GM12878 (cell line): ENCODE measurements around the gene FGD4. TPM values are rescaled to one million over a fixed set of nuclear protein-coding genes. Genes with fewer than 3 reads are reported as not detected.

Experiments used
- ATAC-seq: fragments of 200-7000 bp; cut with Tn5 transposase; 3 replicates; pipeline ENCODE4 v1.9.1; 2020; ENCODE audit warnings: mild to moderate bottlenecking, moderate library complexity
- BruUV-seq: library from RNA; stranded (reverse); fragments of 400-500 nt; replicated peaks from 2 replicates; lab custom pipeline; 2021; lab: Mats Ljungman, UMichigan
- CTCF ChIA-PET: fragments of 300-600 bp; sonication (Branson Sonifier 250); formaldehyde crosslinking; extraction: SDS; loops from one replicate; lab custom pipeline; 2021; ENCODE audit warnings: inconsistent platforms; lab: Yijun Ruan, JAX
- POLR2A ChIA-PET: fragments of 350-600 bp; formaldehyde crosslinking; extraction: SDS; loops from one replicate; lab custom pipeline; 2021; ENCODE audit warnings: inconsistent platforms; lab: Charles Lee
- RAD21 ChIA-PET: fragments of 300-600 bp; sonication (Branson Sonifier 250); formaldehyde crosslinking; loops from one replicate; lab custom pipeline; 2023; ENCODE audit warnings: antibody characterized with exemption; ENCODE audit not compliant: unreplicated experiment; lab: Charles Lee
- SMC1A ChIA-PET: fragments of 300-600 bp; sonication (Branson Sonifier 250); formaldehyde crosslinking; loops from one replicate; lab custom pipeline; 2023; ENCODE audit not compliant: unreplicated experiment, uncharacterized antibody; lab: Charles Lee
- DNase-seq: peaks from one replicate; pipeline ENCODE4 v3.0.0-alpha.2; 2011; ENCODE audit warnings: low read depth, low spot score
- FAIRE-seq: peaks from 3 replicates; lab custom pipeline; 2011; peaks lifted over from hg19 to GRCh38; lab: Jason Lieb, UNC
- H2AFZ ChIP-seq: 2 replicates; pipeline ENCODE4 v1.6.0; 2011; ENCODE audit warnings: low read depth, low read length, control low read depth; ENCODE audit not compliant: control insufficient read depth
- H3K27ac ChIP-seq: 2 replicates; pipeline ENCODE4 v1.5.1; 2011; ENCODE audit warnings: control low read depth; ENCODE audit not compliant: control insufficient read depth, insufficient read depth
- H3K27me3 ChIP-seq, 2 experiments: replicated peaks in 1 of 2; 2 replicates each; pipeline versions ENCODE4 v1.6.0 to v1.6.1; 2011; ENCODE audit warnings: low read length in 1 of 2; ENCODE audit not compliant: control insufficient read depth in 2 of 2, insufficient read depth in 2 of 2
- H3K36me3 ChIP-seq, 2 experiments: 2 replicates each; pipeline ENCODE4 v1.5.1; 2011; ENCODE audit warnings: low read length in 1 of 2; ENCODE audit not compliant: control insufficient read depth in 2 of 2, insufficient read depth in 2 of 2
- H3K4me1 ChIP-seq: 2 replicates; pipeline ENCODE4 v1.6.1; 2011; ENCODE audit warnings: mild to moderate bottlenecking, low read length, moderate library complexity, mixed read lengths; ENCODE audit not compliant: control insufficient read depth, insufficient read depth
- H3K4me2 ChIP-seq: 2 replicates; pipeline ENCODE4 v1.6.0; 2011; ENCODE audit warnings: control low read depth; ENCODE audit not compliant: control insufficient read depth, insufficient read depth
- H3K4me3 ChIP-seq: fragments of 200-600 bp; sonication (generic); 2 replicates; pipeline ENCODE4 v1.5.1; 2016
- H3K79me2 ChIP-seq: 2 replicates; pipeline ENCODE4 v1.6.0; 2011; ENCODE audit warnings: low read length; ENCODE audit not compliant: control insufficient read depth, insufficient read depth
- H3K9ac ChIP-seq: 2 replicates; pipeline ENCODE4 v1.8.0; 2011; ENCODE audit warnings: low read length, control low read depth, mixed read lengths; ENCODE audit not compliant: control insufficient read depth, insufficient read depth
- H3K9me3 ChIP-seq: replicated peaks from 3 replicates; pipeline ENCODE4 v1.5.1; 2011; ENCODE audit warnings: mild to moderate bottlenecking, low read length; ENCODE audit not compliant: control insufficient read depth, insufficient read depth
- H4K20me1 ChIP-seq: 2 replicates; pipeline ENCODE4 v1.6.0; 2011; ENCODE audit not compliant: control insufficient read depth, insufficient read depth
- NR2C1 ChIP-seq: fragments of 450-650 bp; IDR thresholded peaks from 2 replicates; pipeline ENCODE4 v1.6.1; 2017; ENCODE audit warnings: antibody characterized with exemption, mild to moderate bottlenecking, moderate library complexity
- ZNF207 ChIP-seq: fragments of 450-650 bp; IDR thresholded peaks from 2 replicates; pipeline ENCODE4 v1.6.1; 2014; ENCODE audit warnings: antibody characterized with exemption, mild to moderate bottlenecking, borderline replicate concordance
- WGBS: methylation state at CpG from one replicate; pipeline ENCODE4 v1.1.6; 2016; ENCODE audit warnings: low lambda C conversion rate; ENCODE audit not compliant: insufficient replicate concordance, insufficient coverage; ENCODE audit errors: missing lambda C conversion rate; 5-methylcytosine and 5-hydroxymethylcytosine counted together
- in situ Hi-C: fragments of 300-500 bp; cut with MboI; formaldehyde crosslinking; loops from 9 replicates; pipeline ENCODE4 v1.14.3; 2018; ENCODE audit warnings: mixed read lengths
- intact Hi-C: fragments of 100-400 bp; cut with micrococcal nuclease; formaldehyde crosslinking; loops from one replicate; pipeline ENCODE4 v1.14.2; 2022; ENCODE audit not compliant: unreplicated experiment
- polyA plus RNA-seq, 11 experiments: library from polyadenylated mRNA; depleted of rRNA in 4 of 11; unstranded in 6 of 11; stranded (reverse) in 5 of 11; fragments of >200 nt; fragmentation: Nextera tagmentation in 4 of 11; fragmentation: Illumina TruSeq in 1 of 11; extraction: Ambion mirVana in 4 of 11; extraction: Trizol in 1 of 11; gene quantifications; 1 replicate in 1 of 11; 2 replicates in 10 of 11; pipeline versions ENCODE4 v1.2.1 to v1.2.3, GENCODE V29; 2011 to 2016; ENCODE audit warnings: inconsistent platforms in 2 of 11, missing spikeins in 2 of 11, low read depth in 1 of 11
- total RNA-seq, 4 experiments: library from RNA; depleted of rRNA in 3 of 4; stranded (reverse); fragments of >200 nt in 3 of 4; fragmentation: Illumina TruSeq in 1 of 4; extraction: Trizol in 1 of 4; gene quantifications; 2 replicates each; pipeline versions ENCODE4 v1.2.1 to v1.2.3, GENCODE V29; 2013 to 2021
- TF ChIP-seq, protein P1 (sequence below): IDR thresholded peaks from 2 replicates; pipeline ENCODE4 v1.6.1; 2012; ENCODE audit warnings: improper control_type of control experiment, low read depth, low read length; ENCODE audit not compliant: insufficient replicate concordance
- TF ChIP-seq, protein P2 (sequence below), 3 experiments: IDR thresholded peaks in 2 of 3; conservative IDR thresholded peaks in 1 of 3; 2 replicates each; pipeline ENCODE4 v1.5.1; 2011; ENCODE audit warnings: low read depth in 3 of 3, low read length in 3 of 3, mild to moderate bottlenecking in 3 of 3, control low read depth in 2 of 3, moderate library complexity in 2 of 3, inconsistent platforms in 1 of 3, mixed read lengths in 1 of 3; ENCODE audit not compliant: control insufficient read depth in 2 of 3, insufficient read depth in 1 of 3; ENCODE audit errors: extremely low read depth in 1 of 3

FGD4 gene
- total and polyA plus RNA-seq, 10 of the 15 experiments (the other 5 are each of a cell fraction or from before 2014, with no cell fraction given) = 0.01 to 0.18 (median 0.08) TPM; not detected in 3

- TF ChIP-seq, protein P1, sequence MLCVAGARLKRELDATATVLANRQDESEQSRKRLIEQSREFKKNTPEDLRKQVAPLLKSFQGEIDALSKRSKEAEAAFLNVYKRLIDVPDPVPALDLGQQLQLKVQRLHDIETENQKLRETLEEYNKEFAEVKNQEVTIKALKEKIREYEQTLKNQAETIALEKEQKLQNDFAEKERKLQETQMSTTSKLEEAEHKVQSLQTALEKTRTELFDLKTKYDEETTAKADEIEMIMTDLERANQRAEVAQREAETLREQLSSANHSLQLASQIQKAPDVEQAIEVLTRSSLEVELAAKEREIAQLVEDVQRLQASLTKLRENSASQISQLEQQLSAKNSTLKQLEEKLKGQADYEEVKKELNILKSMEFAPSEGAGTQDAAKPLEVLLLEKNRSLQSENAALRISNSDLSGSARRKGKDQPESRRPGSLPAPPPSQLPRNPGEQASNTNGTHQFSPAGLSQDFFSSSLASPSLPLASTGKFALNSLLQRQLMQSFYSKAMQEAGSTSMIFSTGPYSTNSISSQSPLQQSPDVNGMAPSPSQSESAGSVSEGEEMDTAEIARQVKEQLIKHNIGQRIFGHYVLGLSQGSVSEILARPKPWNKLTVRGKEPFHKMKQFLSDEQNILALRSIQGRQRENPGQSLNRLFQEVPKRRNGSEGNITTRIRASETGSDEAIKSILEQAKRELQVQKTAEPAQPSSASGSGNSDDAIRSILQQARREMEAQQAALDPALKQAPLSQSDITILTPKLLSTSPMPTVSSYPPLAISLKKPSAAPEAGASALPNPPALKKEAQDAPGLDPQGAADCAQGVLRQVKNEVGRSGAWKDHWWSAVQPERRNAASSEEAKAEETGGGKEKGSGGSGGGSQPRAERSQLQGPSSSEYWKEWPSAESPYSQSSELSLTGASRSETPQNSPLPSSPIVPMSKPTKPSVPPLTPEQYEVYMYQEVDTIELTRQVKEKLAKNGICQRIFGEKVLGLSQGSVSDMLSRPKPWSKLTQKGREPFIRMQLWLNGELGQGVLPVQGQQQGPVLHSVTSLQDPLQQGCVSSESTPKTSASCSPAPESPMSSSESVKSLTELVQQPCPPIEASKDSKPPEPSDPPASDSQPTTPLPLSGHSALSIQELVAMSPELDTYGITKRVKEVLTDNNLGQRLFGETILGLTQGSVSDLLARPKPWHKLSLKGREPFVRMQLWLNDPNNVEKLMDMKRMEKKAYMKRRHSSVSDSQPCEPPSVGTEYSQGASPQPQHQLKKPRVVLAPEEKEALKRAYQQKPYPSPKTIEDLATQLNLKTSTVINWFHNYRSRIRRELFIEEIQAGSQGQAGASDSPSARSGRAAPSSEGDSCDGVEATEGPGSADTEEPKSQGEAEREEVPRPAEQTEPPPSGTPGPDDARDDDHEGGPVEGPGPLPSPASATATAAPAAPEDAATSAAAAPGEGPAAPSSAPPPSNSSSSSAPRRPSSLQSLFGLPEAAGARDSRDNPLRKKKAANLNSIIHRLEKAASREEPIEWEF = no peak
- TF ChIP-seq, protein P2, sequence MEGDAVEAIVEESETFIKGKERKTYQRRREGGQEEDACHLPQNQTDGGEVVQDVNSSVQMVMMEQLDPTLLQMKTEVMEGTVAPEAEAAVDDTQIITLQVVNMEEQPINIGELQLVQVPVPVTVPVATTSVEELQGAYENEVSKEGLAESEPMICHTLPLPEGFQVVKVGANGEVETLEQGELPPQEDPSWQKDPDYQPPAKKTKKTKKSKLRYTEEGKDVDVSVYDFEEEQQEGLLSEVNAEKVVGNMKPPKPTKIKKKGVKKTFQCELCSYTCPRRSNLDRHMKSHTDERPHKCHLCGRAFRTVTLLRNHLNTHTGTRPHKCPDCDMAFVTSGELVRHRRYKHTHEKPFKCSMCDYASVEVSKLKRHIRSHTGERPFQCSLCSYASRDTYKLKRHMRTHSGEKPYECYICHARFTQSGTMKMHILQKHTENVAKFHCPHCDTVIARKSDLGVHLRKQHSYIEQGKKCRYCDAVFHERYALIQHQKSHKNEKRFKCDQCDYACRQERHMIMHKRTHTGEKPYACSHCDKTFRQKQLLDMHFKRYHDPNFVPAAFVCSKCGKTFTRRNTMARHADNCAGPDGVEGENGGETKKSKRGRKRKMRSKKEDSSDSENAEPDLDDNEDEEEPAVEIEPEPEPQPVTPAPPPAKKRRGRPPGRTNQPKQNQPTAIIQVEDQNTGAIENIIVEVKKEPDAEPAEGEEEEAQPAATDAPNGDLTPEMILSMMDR (IDR thresholded peaks at IDR 0.05 in 2 of 3, conservative IDR thresholded peaks at IDR 0.05 in 1 of 3; ENCODE audit: control insufficient read depth in 2 of 3, extremely low read depth in 1 of 3, insufficient read depth in 1 of 3, low read depth in 3 of 3, low read length in 3 of 3) = no peak
- no peak for TF ChIP-seq ZNF207
- TF ChIP-seq, all 136 proteins: peak for 0
Observed at GRCh38 chr12:32507942-32508320, 108.6 kb downstream of the FGD4 start (continued).

- H3K4me1 ChIP-seq = no peaks in the 10 kb centered on the region
- H2AFZ ChIP-seq = no peak overlapping the region
- H3K9ac ChIP-seq = no peak overlapping the region
- no peak for TF ChIP-seq NR2C1
- ATAC-seq (no peak), DNase-seq (no peak), FAIRE-seq (no peak)
- ChIA-PET POLR2A (no interaction called here), RAD21 (no interaction called here), CTCF (no interaction called here), SMC1A (interaction anchor here (1.1 kb wide), 1 partner anchor 9 kb away, joined by 3 read pairs; no protein-coding TSS in a partner anchor)
- no peak overlapping the region for H3K4me2 ChIP-seq
- no peak overlapping the region for H3K27ac ChIP-seq
- WGBS = 98% methylated on average over 3 of the region's 3 CpGs
- no peaks in the 10 kb centered on the region for H3K79me2 ChIP-seq
- in situ Hi-C loops (no loop called here), intact Hi-C loops (no loop called here)
- no peaks in the 10 kb centered on the region for H3K36me3 ChIP-seq
- no peak overlapping the region for H3K4me3 ChIP-seq
- no peaks in the 10 kb centered on the region for H3K9me3 ChIP-seq
- BruUV-seq = no TSS peak
- no peaks in the 10 kb centered on the region for H4K20me1 ChIP-seq
- no peaks in the 10 kb centered on the region for H3K27me3 ChIP-seq
Observed at GRCh38 chr12:32508626-32509025, 109.3 kb downstream of the FGD4 start.
